HEK293 (cell line): ENCODE results near the gene RINL.

Experiments
- CTCF ChIA-PET: fragments of 350-600 bp; formaldehyde crosslinking; extraction: SDS; loops from one replicate; lab custom pipeline; 2021; ENCODE audit warnings: antibody characterized with exemption; lab: Yijun Ruan, JAX
- POLR2A ChIA-PET: fragments of 300-600 bp; formaldehyde crosslinking; extraction: SDS; loops from one replicate; lab custom pipeline; 2020; ENCODE audit warnings: antibody characterized with exemption, inconsistent platforms; lab: Yijun Ruan, JAX
- H3K27ac ChIP-seq: fragments of 200-500 bp; sonication (Bioruptor generic); 2 replicates; pipeline ENCODE4 v1.5.1; 2014; ENCODE audit warnings: low read depth, low read length, control low read depth, inconsistent platforms; ENCODE audit errors: extremely low read depth
- H3K36me3 ChIP-seq, 2 experiments: fragments of 200-500 bp in 1 of 2; sonication (Bioruptor generic) in 1 of 2; 1 replicate in 1 of 2; 2 replicates in 1 of 2; pipeline ENCODE4 v1.5.1; 2014 to 2017; ENCODE audit warnings: inconsistent platforms in 2 of 2, low read length in 2 of 2; ENCODE audit not compliant: control insufficient read depth in 2 of 2, insufficient read depth in 1 of 2
- H3K4me1 ChIP-seq: fragments of 200-500 bp; sonication (Bioruptor generic); 2 replicates; pipeline ENCODE4 v1.5.1; 2014; ENCODE audit warnings: mild to moderate bottlenecking, low read length, inconsistent platforms; ENCODE audit not compliant: control insufficient read depth, insufficient read depth
- H3K4me3 ChIP-seq: 2 replicates; pipeline ENCODE4 v1.5.1; 2011; ENCODE audit warnings: low read depth, mild to moderate bottlenecking, control low read depth, low read length, moderate library complexity
- H3K9me3 ChIP-seq: fragments of 200-500 bp; sonication (Bioruptor generic); 2 replicates; pipeline ENCODE4 v1.5.1; 2014; ENCODE audit warnings: low read depth, low read length, inconsistent platforms; ENCODE audit not compliant: control insufficient read depth, insufficient read depth
- GLIS2 ChIP-seq: fragments of 450-650 bp; formaldehyde crosslinking; IDR thresholded peaks from 2 replicates; pipeline ENCODE4 v1.5.1; 2016; ENCODE audit warnings: missing biosample characterization, missing genetic modification characterization
- SP2 ChIP-seq: fragments of 450-650 bp; formaldehyde crosslinking; IDR thresholded peaks from 2 replicates; pipeline ENCODE4 v1.5.1; 2016; ENCODE audit warnings: missing biosample characterization, missing genetic modification characterization
- ZNF121 ChIP-seq: fragments of 450-650 bp; formaldehyde crosslinking; IDR thresholded peaks from 2 replicates; pipeline ENCODE4 v1.5.1; 2016; ENCODE audit warnings: missing biosample characterization, missing genetic modification characterization
- ZNF184 ChIP-seq: fragments of 450-650 bp; IDR thresholded peaks from 2 replicates; pipeline ENCODE4 v1.5.1; 2018; ENCODE audit warnings: missing biosample characterization, mild to moderate bottlenecking, missing genetic modification characterization
- ZNF211 ChIP-seq: fragments of 450-650 bp; formaldehyde crosslinking; IDR thresholded peaks from 2 replicates; pipeline ENCODE4 v1.5.1; 2016; ENCODE audit warnings: low read depth, missing biosample characterization, missing genetic modification characterization
- ZNF324 ChIP-seq: fragments of 450-650 bp; formaldehyde crosslinking; IDR thresholded peaks from 2 replicates; pipeline ENCODE4 v1.5.1; 2016; ENCODE audit warnings: missing biosample characterization, missing genetic modification characterization
- ZNF354C ChIP-seq: fragments of 450-650 bp; formaldehyde crosslinking; IDR thresholded peaks from 2 replicates; pipeline ENCODE4 v1.5.1; 2016; ENCODE audit warnings: missing biosample characterization, missing genetic modification characterization, low read depth, borderline replicate concordance
- ZNF366 ChIP-seq: fragments of 450-650 bp; formaldehyde crosslinking; conservative IDR thresholded peaks from 2 replicates; pipeline ENCODE4 v1.5.1; 2016; ENCODE audit warnings: missing biosample characterization, missing genetic modification characterization
- ZNF391 ChIP-seq: fragments of 450-650 bp; formaldehyde crosslinking; IDR thresholded peaks from 2 replicates; pipeline ENCODE4 v1.5.1; 2016; ENCODE audit warnings: low read depth, missing biosample characterization, missing genetic modification characterization, borderline replicate concordance
- ZNF423 ChIP-seq: fragments of 450-650 bp; formaldehyde crosslinking; IDR thresholded peaks from 2 replicates; pipeline ENCODE4 v1.5.1; 2016; ENCODE audit warnings: missing biosample characterization, missing genetic modification characterization
- ZNF514 ChIP-seq: fragments of 450-650 bp; formaldehyde crosslinking; IDR thresholded peaks from 2 replicates; pipeline ENCODE4 v1.5.1; 2016; ENCODE audit warnings: missing biosample characterization, missing genetic modification characterization
- ZNF544 ChIP-seq: fragments of 450-650 bp; formaldehyde crosslinking; IDR thresholded peaks from 2 replicates; pipeline ENCODE4 v1.5.0; 2017; ENCODE audit warnings: missing biosample characterization, missing genetic modification characterization
- ZNF792 ChIP-seq: fragments of 450-650 bp; formaldehyde crosslinking; IDR thresholded peaks from 2 replicates; pipeline ENCODE4 v1.5.1; 2016; ENCODE audit warnings: missing biosample characterization, missing genetic modification characterization
- TF ChIP-seq, protein P1 (sequence below): fragments of 450-650 bp; formaldehyde crosslinking; IDR thresholded peaks from 2 replicates; pipeline ENCODE4 v1.5.1; 2016; ENCODE audit warnings: missing biosample characterization, missing genetic modification characterization
- TF ChIP-seq, protein P2 (sequence below): fragments of 450-650 bp; formaldehyde crosslinking; conservative IDR thresholded peaks from 2 replicates; pipeline ENCODE4 v1.5.1; 2016; ENCODE audit warnings: low read depth, missing biosample characterization, missing genetic modification characterization
- TF ChIP-seq, protein P3 (sequence below): fragments of 450-650 bp; formaldehyde crosslinking; IDR thresholded peaks from 2 replicates; pipeline ENCODE4 v1.5.1; 2016; ENCODE audit warnings: missing biosample characterization, missing genetic modification characterization, borderline replicate concordance
- TF ChIP-seq, protein P4 (sequence below): fragments of 450-650 bp; formaldehyde crosslinking; IDR thresholded peaks from 2 replicates; pipeline ENCODE4 v1.5.1; 2016; ENCODE audit warnings: missing biosample characterization, missing genetic modification characterization
- TF ChIP-seq, protein P5 (sequence below): fragments of 450-650 bp; formaldehyde crosslinking; IDR thresholded peaks from 2 replicates; pipeline ENCODE4 v1.5.1; 2016; ENCODE audit warnings: missing biosample characterization, missing genetic modification characterization

RINL gene

DNA sequence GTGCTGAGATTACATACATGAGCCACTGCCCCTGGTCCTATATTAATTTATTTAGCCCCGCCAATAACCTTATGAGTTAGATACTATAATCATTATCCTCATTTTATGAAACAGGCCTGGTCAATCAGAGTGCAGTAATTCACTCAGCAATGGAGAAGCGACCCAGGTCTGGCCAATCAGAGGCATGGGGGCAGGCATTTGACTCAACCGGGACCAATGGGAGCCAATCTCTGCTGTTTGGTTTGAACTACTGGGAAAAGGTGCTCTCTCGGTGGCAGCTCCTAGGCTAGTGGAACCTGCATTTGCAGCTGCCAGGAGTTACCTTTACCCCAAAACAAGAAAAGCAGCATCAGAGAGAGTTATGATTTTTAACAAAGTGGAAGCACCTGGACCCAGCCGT lies 14.8 kb upstream of the RINL start:
- no peaks in the 10 kb centered on the region for H3K9me3 ChIP-seq
- peaks cover 17 to 31% of the 10 kb centered on the region in 2 experiments for H3K36me3 ChIP-seq
- H3K27ac ChIP-seq: 0 out of 2 replicates have a peak overlapping the region, but pooled peaks have one; percentile 31
- ChIA-PET CTCF (interaction anchor here (0.7 kb wide), 1 partner anchor 150 kb away, joined by 5 read pairs; no protein-coding TSS in a partner anchor), POLR2A (interaction anchor here (0.5 to 0.8 kb wide), 2 partner anchors 16 to 29 kb away, joined by 3 read pairs; no protein-coding TSS in a partner anchor)
- H3K4me3 ChIP-seq: no peak overlapping the region
- no peak for TF ChIP-seq ZNF792 (tag by site-specific recombination)
- TF ChIP-seq SP2 (tag by site-specific recombination): 0 out of 2 replicates have a peak, but pooled peaks have one; percentile 21
- TF ChIP-seq ZNF121: peak; percentile 36; the same call in 1 of the 2 replicates
- TF ChIP-seq, protein P1, sequence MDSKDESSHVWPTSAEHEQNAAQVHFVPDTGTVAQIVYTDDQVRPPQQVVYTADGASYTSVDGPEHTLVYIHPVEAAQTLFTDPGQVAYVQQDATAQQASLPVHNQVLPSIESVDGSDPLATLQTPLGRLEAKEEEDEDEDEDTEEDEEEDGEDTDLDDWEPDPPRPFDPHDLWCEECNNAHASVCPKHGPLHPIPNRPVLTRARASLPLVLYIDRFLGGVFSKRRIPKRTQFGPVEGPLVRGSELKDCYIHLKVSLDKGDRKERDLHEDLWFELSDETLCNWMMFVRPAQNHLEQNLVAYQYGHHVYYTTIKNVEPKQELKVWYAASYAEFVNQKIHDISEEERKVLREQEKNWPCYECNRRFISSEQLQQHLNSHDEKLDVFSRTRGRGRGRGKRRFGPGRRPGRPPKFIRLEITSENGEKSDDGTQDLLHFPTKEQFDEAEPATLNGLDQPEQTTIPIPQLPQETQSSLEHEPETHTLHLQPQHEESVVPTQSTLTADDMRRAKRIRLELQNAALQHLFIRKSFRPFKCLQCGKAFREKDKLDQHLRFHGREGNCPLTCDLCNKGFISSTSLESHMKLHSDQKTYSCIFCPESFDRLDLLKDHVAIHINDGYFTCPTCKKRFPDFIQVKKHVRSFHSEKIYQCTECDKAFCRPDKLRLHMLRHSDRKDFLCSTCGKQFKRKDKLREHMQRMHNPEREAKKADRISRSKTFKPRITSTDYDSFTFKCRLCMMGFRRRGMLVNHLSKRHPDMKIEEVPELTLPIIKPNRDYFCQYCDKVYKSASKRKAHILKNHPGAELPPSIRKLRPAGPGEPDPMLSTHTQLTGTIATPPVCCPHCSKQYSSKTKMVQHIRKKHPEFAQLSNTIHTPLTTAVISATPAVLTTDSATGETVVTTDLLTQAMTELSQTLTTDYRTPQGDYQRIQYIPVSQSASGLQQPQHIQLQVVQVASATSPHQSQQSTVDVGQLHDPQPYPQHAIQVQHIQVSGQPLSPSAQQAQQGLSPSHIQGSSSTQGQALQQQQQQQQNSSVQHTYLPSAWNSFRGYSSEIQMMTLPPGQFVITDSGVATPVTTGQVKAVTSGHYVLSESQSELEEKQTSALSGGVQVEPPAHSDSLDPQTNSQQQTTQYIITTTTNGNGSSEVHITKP: no peak
- no peak for TF ChIP-seq ZNF366 (tag by site-specific recombination)
- no peak for TF ChIP-seq ZNF184 (tag by site-specific recombination)
- TF ChIP-seq, protein P2, sequence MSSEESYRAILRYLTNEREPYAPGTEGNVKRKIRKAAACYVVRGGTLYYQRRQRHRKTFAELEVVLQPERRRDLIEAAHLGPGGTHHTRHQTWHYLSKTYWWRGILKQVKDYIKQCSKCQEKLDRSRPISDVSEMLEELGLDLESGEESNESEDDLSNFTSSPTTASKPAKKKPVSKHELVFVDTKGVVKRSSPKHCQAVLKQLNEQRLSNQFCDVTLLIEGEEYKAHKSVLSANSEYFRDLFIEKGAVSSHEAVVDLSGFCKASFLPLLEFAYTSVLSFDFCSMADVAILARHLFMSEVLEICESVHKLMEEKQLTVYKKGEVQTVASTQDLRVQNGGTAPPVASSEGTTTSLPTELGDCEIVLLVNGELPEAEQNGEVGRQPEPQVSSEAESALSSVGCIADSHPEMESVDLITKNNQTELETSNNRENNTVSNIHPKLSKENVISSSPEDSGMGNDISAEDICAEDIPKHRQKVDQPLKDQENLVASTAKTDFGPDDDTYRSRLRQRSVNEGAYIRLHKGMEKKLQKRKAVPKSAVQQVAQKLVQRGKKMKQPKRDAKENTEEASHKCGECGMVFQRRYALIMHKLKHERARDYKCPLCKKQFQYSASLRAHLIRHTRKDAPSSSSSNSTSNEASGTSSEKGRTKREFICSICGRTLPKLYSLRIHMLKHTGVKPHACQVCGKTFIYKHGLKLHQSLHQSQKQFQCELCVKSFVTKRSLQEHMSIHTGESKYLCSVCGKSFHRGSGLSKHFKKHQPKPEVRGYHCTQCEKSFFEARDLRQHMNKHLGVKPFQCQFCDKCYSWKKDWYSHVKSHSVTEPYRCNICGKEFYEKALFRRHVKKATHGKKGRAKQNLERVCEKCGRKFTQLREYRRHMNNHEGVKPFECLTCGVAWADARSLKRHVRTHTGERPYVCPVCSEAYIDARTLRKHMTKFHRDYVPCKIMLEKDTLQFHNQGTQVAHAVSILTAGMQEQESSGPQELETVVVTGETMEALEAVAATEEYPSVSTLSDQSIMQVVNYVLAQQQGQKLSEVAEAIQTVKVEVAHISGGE: no peak
- TF ChIP-seq GLIS2 (tag by site-specific recombination): no peak
- TF ChIP-seq, protein P3, sequence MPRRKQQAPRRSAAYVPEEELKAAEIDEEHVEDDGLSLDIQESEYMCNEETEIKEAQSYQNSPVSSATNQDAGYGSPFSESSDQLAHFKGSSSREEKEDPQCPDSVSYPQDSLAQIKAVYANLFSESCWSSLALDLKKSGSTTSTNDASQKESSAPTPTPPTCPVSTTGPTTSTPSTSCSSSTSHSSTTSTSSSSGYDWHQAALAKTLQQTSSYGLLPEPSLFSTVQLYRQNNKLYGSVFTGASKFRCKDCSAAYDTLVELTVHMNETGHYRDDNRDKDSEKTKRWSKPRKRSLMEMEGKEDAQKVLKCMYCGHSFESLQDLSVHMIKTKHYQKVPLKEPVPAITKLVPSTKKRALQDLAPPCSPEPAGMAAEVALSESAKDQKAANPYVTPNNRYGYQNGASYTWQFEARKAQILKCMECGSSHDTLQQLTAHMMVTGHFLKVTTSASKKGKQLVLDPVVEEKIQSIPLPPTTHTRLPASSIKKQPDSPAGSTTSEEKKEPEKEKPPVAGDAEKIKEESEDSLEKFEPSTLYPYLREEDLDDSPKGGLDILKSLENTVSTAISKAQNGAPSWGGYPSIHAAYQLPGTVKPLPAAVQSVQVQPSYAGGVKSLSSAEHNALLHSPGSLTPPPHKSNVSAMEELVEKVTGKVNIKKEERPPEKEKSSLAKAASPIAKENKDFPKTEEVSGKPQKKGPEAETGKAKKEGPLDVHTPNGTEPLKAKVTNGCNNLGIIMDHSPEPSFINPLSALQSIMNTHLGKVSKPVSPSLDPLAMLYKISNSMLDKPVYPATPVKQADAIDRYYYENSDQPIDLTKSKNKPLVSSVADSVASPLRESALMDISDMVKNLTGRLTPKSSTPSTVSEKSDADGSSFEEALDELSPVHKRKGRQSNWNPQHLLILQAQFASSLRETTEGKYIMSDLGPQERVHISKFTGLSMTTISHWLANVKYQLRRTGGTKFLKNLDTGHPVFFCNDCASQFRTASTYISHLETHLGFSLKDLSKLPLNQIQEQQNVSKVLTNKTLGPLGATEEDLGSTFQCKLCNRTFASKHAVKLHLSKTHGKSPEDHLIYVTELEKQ (tag by site-specific recombination): no peak
- no peak for TF ChIP-seq ZNF324 (tag by site-specific recombination)
- no peak for TF ChIP-seq ZNF514
- H3K4me1 ChIP-seq: peaks cover 3% of the 10 kb centered on the region; the same call in 1 of the 2 replicates

DNA sequence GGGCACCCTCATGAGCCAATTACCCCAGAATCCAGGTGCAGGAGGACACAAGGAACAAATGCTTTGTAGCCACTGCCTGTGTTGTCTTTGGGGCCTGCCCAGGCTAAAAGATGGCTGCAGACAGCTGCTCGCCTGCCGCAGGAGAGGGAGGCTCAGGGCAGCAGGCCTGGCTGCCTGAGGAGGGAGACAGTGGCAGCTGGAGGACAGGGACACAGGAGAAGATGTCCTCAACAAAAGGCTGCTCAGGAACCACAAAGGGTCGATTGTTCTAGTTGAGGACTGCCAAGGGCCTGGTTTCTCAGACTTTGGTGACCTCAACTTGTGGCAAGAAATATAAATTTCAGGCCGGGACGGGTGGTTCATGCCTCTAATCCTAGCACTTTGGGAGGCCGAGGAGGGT lies 13.7 kb upstream of the RINL start:
- Histone ChIP-seq H3K9me3 (no peaks in the 10 kb centered on the region), H3K27ac (no peak overlapping the region), H3K36me3 (peaks cover 24 to 31% of the 10 kb centered on the region in 2 experiments), H3K4me1 (peaks cover 3% of the 10 kb centered on the region; the same call in 1 of the 2 replicates), H3K4me3 (no peak overlapping the region)
- ChIA-PET CTCF (interaction anchor here (1.0 to 3.0 kb wide), 2 partner anchors 39 to 489 kb away, joined by 3 to 13 read pairs; partner anchors contain the start of genes FAM98C, MRPS12 and SARS2), POLR2A (interaction anchor here (0.7 to 2.3 kb wide), 2 partner anchors 26 to 43 kb away, joined by 3 to 6 read pairs; no protein-coding TSS in a partner anchor)
- TF ChIP-seq ZNF391 (no peak), ZNF423 (tag by site-specific recombination) (no peak), ZNF211 (tag by site-specific recombination) (no peak), ZNF544 (tag by site-specific recombination) (no peak), ZNF354C (no peak)
- TF ChIP-seq, protein P4, sequence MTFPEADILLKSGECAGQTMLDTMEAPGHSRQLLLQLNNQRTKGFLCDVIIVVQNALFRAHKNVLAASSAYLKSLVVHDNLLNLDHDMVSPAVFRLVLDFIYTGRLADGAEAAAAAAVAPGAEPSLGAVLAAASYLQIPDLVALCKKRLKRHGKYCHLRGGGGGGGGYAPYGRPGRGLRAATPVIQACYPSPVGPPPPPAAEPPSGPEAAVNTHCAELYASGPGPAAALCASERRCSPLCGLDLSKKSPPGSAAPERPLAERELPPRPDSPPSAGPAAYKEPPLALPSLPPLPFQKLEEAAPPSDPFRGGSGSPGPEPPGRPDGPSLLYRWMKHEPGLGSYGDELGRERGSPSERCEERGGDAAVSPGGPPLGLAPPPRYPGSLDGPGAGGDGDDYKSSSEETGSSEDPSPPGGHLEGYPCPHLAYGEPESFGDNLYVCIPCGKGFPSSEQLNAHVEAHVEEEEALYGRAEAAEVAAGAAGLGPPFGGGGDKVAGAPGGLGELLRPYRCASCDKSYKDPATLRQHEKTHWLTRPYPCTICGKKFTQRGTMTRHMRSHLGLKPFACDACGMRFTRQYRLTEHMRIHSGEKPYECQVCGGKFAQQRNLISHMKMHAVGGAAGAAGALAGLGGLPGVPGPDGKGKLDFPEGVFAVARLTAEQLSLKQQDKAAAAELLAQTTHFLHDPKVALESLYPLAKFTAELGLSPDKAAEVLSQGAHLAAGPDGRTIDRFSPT (tag by site-specific recombination): no peak
- TF ChIP-seq, protein P5, sequence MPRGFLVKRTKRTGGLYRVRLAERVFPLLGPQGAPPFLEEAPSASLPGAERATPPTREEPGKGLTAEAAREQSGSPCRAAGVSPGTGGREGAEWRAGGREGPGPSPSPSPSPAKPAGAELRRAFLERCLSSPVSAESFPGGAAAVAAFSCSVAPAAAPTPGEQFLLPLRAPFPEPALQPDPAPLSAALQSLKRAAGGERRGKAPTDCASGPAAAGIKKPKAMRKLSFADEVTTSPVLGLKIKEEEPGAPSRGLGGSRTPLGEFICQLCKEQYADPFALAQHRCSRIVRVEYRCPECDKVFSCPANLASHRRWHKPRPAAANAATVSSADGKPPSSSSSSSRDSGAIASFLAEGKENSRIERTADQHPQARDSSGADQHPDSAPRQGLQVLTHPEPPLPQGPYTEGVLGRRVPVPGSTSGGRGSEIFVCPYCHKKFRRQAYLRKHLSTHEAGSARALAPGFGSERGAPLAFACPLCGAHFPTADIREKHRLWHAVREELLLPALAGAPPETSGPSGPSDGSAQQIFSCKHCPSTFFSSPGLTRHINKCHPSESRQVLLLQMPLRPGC: no peak
